Left cardiac atrium (tissue), 4 donors: ENCODE measurements around the gene FCRLB. TPM values are rescaled to one million over a fixed set of nuclear protein-coding genes. Genes with fewer than 3 reads are reported as not detected.
"Not testable (repeated sequence)": the region's sequence is repeated elsewhere in the genome, so short reads cannot be mapped to it uniquely, and the experiment has no call there.

Source experiments
- ATAC-seq, 2 donors: fragments of 200-7000 bp; cut with Tn5 transposase; one replicate each; pipeline ENCODE4 v1.9.1; 2020; ENCODE audit warnings: mild to moderate bottlenecking in 2 of 2, moderate library complexity in 2 of 2
- DNase-seq: peaks from one replicate; pipeline ENCODE4 v3.0.0-alpha.2; 2020
- intact Hi-C, 2 donors: fragments of 100-400 bp; cut with DNase I; formaldehyde crosslinking; loops; one replicate each; pipeline versions ENCODE4 v1.14.1 to v1.15.1; 2022 to 2023
- total RNA-seq, 2 donors: library from RNA; stranded (reverse); fragmentation: NEBNext Ultra II Directional; extraction: Animal tissue kit (Norgen Biotek cat#: 25700); gene quantifications; one replicate each; pipeline ENCODE4 v1.2.1, GENCODE V29; 2021
- donor health status: DM: no; HTN: yes; CAD: no.
- donor health status: DM: no; HTN: yes; CAD: no; lungs with severe emphysema.
- donor health status: DM: yes; HTN: yes; CAD: no.
- donor health status: Dilated cardiomyopathy.

FCRLB gene
- total RNA-seq, 2 donors from 2014 or later = 0.24 to 0.77 TPM

DNA sequence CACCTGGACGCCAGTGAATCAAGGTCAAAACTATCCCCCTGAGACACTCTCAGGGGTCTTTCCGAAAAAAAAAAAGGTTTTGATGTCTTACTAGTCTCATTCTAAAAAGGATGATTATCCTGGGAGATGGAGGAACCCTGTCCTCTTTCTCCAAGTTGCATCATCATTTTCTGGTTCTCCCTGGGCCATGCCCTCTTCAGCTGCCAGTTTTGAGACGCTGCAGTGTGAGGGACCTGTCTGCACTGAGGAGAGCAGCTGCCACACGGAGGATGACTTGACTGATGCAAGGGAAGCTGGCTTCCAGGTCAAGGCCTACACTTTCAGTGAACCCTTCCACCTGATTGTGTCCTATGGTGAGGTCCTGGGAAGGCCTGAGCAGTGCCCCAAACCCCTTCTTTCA, 10.8 kb upstream of the FCRLB start:
- intact Hi-C loops = no loop called here
- DNase-seq (no peak), ATAC-seq (no peak)

DNA sequence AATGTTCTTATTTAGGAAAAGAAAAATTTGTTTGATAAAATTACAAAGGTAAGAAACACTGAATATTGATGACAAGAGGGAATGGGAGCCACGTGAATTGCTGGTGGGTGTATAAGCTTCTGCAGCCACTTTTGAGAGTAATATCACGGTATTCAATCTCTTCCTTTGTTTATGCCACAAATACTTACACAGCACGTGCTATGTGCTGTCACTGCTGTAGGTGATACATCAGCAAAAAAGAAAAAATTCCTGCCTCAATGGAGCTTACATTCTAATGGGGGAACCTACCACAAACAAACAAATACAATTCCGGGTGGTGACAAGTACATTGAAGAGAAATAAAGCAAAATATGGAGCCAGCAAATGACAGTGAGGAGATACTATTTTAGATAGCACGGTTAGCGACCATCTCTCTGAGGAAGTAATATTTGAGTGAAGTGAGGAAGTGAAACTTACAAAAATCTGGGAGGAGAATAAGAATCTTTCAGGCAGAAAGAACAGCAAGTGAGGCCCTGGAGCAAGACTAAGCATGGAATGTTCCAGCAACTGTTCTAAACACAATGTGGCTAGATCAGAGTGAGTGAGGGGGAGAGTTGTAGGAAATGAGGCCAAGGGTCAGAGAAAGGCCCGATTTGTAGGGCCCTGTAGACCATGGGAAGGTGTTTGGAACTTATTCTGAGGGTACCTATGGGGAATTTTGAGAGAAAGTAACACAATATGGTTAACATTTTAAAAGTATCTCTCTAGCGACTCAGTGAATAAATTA, 2.6 kb upstream of the FCRLB start:
- intact Hi-C loops = no loop called here
- DNase-seq (no peak), ATAC-seq (no peak)

DNA sequence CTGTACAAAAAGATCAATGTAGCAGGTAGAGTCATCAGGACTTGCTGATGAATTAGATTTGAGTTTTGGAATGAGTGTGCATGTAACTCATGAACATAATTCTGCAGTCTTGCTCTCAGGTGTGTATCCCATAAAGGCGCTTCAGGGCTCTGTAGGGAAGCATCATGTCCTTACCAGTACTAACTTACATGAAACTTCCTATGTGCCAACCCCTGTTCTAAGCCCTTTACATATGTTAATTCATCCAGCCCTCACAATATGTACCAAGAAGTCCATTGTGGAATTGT, 2.1 kb upstream of the FCRLB start:
- ATAC-seq (no peak), DNase-seq (no peak)
- intact Hi-C loops = no loop called here

DNA sequence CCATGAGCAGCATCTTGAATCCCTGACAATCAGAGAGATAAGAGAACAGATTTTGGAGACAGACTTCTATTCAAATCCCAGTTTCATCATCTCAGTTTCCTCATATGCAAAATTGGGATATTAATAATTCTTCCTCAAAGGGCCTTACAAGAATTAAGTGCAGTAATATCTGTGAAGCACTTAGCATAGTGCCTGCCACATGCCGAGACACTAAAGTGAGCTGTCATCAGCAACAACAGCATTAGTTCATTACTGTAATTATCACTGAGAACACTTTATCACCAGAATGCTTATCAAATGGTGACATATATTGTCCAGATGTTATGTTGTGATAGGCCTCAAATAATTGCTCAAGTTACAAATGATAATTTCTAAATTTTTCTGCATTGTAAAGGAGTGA, 922 bp upstream of the FCRLB start:
- intact Hi-C loops = no loop called here
- no peak for ATAC-seq
- DNase-seq = no peak

DNA sequence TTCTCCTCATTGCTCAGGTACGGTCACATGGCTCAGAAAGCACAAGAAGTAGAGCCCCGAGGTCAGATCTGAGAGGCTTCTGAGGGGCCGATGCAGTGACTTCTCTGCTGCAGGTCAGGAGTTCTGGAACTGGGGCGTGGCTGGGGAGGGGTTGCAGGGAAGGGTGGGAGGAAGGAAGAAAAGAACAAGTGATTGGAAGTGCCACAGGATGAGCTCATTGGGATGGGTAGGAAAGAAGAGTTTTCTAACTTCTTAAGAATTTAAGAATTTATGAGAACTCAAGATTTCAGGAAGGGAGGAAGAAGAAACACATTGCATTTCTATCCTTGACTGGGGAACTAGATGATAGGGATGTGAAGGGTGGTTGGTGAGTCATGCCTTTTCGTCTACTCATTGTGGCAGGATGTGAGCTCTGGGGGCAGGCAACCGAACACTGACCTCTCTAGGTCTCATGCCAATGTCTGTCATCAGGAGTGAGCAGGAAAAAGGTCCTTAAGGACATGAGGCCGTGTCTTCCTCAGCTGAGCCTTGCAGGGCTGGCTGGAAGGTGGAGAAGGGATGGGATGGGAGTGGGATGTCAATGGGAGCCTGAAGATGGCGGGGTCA, 497 bp downstream of the FCRLB start:
- ATAC-seq (peak in 1 of 2 donors; percentile 30), DNase-seq (no peak)
- intact Hi-C loops = no loop called here

DNA sequence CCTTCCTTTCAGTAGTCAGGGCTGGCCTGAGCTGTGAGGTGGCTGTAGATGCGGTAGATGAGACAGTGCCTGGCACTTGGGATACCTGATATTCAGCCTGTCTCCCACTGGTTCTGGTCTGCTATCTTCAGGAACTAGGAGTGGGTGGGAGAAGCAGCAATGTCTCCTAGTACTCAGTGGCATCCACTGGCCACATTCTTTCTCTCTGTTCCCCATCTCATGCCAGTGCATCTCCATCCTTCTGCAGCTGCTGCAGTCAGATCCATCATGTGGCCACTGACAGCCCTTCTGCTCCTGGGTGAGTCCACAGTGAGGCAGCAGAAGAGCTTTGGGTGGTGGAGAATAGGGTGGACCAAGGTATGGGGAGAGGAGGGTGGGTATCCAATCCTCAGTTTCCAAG, 1.1 kb downstream of the FCRLB start:
- intact Hi-C loops = no loop called here
- DNase-seq (no peak), ATAC-seq (no peak)

DNA sequence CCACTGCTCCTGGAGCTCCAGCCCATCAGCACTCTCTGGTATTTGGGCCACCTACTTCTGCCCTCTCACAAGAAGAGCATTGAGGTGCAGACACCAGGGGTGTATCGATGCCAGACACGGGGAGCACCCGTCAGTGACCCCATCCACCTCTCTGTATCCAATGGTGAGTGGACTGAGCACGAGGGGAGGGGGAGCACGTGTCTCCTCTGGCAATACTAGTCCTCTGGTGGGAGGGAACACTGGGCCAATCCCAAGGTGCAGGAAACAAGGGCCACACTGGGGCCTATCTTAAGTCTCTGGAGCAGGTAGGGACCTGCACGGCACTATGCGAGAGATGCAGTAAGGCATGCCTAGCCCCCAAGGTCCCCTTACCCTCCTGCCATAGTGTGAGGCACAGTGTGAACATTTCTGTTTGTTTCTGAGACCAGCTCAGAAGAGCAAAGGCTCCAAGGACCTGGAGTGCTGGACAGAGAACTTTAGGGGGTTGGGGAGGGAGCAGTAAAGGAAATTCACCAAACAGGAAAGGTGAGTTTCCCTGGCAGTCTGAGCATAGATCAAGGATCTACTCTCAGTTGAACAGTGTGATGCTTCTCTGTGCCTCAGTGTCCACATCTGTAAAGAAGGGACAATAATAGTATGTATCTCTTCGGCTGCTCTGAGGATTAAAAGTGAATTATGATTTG, 2.3 kb downstream of the FCRLB start:
- DNase-seq = no peak
- ATAC-seq = no peak
- intact Hi-C loops = no loop called here

DNA sequence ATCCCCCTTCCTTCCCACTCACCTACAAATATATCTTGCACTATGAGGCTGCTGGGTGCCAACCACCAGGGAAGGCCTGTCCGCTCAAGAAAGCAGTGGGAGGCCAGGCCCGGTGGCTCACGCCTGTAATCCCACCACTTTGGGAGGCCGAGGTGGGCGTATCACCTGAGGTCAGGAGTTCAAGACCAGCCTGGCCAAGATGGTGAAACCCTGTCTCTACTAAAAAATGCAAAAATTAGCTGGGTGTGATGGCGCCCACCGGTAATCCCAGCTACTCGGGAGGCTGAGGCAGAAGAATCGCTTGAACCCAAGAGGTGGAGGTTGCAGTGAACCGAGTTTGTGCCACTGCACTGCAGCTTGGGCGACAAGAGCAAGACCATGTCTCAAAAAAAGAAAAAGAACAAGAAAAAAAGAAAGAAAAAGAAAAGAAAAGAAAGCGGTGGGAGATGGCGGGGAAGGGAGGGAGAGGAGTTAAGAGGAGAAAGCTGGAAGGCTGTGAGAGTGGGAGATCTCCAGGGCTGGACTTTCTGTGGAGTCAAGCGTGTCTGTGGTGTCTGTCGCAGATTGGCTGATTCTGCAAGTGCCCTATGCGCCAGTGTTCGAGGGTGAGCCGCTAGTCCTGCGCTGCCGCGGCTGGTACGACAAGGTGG, 4.0 kb downstream of the FCRLB start:
- intact Hi-C loops, DNase-seq, ATAC-seq: not testable (repeated sequence)

DNA sequence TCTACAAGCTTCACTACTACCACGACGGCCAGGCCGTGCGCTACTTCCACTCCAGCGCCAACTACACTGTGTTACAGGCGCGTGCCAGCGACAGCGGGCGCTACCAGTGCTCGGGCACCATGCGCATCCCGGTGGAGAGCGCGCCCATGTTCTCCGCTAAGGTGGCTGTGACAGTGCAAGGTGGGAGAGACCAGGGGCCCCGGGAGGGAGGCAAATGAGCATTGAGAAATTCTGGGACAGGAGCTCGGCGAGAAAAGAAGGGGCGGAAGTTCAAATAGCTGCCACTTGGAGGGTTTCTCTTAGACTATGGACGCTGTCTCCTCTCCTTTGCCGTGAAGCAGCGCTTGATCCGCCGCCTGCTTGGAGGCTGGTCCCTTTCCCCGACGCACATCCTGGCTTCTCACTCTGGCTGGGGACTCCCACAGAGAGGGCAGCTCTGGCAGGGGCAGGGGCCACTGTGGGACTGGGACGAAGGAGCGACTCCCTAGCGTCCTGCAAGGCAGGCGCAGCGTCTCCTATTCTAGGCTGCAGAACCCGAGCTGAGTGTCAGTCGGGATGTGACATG, 4.6 kb downstream of the FCRLB start:
- ATAC-seq (peak; percentile 25 to 34), DNase-seq (peak; percentile 47)
- intact Hi-C loops = no loop called here

DNA sequence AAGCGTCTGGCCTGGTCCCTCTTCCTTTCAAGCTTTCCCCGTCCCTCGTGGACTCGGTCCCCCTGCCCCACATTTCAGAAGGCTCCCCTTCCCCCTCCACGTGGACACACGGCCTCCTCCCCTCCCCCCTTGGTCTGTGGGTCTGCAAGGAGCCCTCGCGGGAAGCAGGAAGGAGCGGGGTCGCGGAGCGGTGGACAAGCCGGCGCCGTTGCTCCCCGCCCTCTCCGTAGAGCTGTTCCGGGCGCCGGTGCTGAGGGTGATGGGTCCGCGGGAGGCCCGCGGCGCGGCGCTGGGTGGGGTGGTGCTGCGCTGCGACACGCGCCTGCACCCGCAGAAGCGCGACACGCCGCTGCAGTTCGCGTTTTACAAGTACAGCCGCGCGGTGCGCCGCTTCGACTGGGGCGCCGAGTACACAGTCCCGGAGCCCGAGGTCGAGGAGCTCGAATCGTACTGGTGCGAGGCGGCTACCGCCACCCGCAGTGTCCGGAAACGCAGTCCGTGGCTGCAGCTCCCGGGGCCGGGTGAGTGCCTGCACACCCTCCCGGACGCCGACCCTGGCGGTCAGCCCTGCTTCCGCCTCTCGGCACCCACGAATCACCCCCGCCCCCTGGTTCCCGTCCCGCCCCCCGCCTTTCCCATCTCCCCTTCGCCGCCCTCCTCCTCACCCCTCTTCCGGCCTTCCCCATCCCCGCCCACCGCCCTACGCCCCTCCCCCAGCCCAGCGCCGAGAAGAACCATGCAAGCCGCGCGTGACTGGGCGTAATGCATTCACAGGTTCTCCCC, 5.3 kb downstream of the FCRLB start:
- ATAC-seq (peak; percentile 93 to 95), DNase-seq (peak; percentile 87)
- intact Hi-C loops = no loop called here

DNA sequence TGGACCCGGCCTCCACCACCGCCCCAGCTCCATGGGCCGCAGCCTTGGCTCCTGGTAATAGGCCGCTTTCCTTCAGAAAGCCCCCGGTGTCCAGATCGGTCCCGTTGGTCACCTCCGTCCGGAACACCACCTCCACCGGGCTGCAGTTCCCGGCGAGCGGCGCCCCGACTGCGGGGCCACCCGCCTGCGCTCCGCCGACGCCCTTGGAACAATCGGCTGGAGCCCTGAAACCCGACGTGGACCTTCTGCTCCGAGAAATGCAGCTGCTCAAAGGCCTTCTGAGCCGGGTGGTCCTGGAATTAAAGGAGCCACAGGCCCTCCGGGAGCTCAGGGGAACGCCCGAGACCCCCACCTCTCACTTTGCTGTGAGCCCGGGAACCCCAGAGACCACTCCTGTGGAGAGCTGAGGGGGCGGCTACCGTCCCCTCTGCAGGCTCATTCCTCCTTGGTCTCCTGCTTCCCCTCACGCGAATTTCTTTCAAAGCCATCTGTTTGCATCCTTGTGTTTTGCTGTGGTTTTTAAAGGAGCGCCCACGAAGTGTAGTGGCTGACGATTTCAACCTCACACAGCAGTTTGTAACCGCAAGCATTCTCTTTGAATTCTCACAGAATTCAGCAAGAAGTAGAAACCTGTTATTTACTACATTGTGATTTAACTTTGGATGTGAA, 6.0 kb downstream of the FCRLB start:
- intact Hi-C loops = no loop called here
- ATAC-seq = peak in 1 of 2 donors; percentile 3
- no peak for DNase-seq

DNA sequence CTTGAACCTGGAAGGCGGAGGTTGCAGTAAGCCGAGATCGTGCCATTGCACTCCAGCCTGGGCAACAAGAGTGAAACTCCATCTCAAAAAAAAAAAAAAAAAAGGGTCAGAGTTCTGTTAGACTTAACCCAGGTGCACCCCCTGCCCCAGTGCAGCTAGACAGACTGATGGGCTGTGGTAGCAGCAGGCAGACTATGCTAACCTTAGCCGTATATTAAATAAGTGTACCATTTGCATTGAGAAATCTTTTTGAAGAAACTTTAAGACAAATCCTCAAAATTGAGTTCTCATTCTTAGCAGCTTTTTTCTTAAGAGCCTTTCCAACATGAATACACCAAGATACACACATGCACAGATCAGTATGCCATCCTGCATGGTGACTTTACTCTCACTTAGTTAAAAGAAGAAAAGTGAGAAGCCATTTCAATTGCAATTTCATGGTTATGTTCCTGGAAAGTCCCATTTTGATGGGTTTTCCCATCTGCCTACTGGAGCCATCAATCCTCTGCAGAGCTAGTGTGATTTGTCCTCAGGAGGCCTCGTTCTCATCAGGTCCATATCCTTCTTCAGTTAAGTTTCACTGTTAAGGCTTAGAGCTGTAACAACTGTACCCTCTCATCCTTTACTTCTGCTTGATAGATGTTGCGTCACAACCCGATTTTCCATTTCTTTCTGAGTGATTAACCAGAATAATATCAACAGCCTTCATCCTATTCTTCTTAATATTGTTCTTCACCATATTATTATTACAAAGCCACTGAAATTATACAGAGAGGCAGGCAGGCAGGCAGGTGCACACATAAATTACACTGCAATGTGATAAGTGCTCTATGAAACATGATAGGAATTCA, 7.3 kb downstream of the FCRLB start:
- DNase-seq (no peak), ATAC-seq (no peak)
- intact Hi-C loops = no loop called here

DNA sequence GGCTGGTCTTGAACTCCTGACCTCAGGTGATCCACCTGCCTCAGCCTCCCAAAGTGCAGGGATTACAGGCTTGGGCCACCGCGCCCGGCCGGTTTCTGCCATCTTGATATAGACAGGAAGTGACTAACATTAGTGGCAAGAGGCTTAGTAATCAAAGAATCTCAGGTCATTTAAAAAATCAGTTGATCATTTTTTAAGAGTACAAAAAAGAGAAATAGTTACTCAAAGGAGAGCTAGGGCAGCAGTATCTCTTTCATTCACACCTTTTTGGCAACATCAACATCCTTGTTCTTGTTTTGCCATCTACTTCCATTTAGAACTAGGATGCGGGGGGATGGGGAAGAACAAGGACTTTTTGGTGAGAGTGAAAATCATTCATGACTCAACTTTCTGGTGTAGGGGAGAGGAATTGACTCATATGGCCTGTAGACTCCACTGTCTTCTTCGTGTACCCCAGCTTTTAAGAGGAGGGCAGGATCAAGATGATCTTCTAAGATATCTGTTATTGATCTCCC, 8.8 kb downstream of the FCRLB start:
- ATAC-seq (no peak), DNase-seq (no peak)
- intact Hi-C loops = no loop called here

DNA sequence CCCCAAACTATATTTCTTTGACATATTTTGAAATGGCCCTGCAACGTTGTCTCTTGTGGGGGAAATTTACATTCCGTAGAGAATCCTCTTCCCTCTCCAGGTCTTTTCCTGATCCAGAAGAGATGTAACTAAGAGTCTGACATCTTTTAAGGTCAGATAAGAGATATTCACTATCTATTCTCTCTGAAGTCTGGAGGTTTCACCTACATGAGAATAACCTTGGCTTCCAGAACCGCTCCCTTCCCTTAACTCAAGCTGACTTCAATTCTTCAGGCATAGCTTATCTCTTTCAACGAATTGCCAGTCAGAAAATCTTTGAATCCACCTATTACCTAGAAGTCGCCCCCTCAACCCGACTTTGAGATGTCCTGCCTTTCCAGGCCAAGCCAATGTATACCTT, 9.9 kb downstream of the FCRLB start:
- DNase-seq = no peak
- intact Hi-C loops = no loop called here
- no peak for ATAC-seq

DNA sequence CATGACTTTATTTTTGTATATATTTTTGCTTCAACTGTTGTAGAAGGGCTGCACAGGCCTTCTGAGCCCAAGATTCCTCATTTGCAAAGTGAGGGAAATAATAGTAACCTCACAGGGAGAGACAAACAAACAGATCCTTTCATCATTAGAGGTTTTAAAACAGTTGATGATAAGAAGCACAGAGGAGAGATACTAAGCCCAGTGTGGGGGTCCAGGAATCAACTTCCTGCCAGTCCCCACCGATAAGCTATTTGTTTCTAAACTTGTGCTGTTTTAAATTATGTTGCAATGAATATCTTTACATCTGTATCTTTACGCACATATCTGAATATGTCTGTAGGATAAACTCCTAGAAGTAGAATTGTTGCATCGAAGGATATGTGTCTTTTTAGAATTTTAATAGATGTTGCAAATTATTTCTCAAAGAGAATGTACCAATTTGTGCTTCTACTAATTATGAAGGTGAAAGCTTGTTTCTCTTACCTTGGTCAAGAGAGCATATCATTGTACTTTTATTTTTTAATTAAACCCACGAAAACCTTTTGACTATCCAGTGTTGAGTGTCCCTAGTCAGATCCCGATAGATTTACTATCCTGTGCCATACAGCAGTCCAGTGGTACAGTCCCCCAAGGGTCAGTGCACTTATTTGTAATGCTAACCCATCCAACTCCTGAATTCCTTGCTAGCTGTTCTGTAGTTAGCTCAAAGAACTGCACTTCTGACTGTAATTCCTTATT, 10.8 kb downstream of the FCRLB start:
- ATAC-seq (no peak), DNase-seq (no peak)
- intact Hi-C loops = no loop called here

DNA sequence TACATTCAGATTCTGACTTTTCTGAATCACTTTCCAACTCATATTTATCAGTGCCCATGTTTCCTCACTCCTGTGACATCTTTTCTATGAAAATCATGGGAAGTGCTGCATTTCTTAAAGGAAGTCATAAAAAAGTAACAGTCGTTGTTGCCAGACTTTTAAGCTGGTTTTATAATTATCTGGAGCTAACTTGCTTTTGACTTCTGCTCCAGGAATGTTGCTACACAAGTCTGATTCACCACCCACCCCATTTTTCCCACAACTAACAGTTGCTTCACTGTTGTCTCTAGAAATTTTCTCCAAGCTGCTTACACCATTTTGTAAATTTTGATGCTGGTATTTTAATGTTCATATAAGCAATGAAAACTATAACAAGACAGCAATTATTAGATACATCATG, 12.2 kb downstream of the FCRLB start:
- DNase-seq = no peak
- intact Hi-C loops = no loop called here
- ATAC-seq = peak; percentile 44 to 67

DNA sequence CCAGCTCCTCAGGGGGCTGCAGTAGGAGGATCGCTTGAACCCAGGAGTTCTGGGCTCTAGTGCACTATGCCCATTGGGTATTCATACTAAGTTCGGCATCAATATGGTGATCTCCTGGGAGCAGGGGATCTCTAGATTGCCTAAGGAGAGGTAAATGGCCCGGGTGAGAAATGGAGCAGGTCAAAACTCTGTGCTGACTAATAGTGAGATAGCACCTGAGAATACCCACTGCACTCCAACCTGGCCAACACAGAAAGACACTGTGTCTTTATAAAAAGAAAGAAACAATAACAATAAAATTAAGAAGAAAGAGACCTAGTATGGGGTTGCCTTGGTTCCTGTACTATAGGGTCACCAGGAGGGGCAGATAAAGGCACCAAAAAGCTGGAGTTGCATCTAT, 14.5 kb downstream of the FCRLB start:
- ATAC-seq (no peak), DNase-seq (no peak)
- intact Hi-C loops = no loop called here
